K562 (cell line): Measurements from ENCODE around the gene ABITRAM. TPM values are rescaled to one million over a fixed set of nuclear protein-coding genes. Genes with fewer than 3 reads are reported as not detected.

Source experiments
- ATAC-seq: fragments of 200-7000 bp; cut with Tn5 transposase; 3 replicates; pipeline ENCODE4 v1.9.1; 2020; ENCODE audit warnings: moderate library complexity
- BruUV-seq: library from RNA; stranded (reverse); fragments of 400-500 nt; replicated peaks from 2 replicates; lab custom pipeline; 2021; lab: Mats Ljungman, UMichigan
- CTCF ChIA-PET: fragments of 300-600 bp; formaldehyde crosslinking; extraction: SDS; loops from one replicate; lab custom pipeline; 2021; ENCODE audit warnings: low intra/inter-chr PET ratio; lab: Yijun Ruan, JAX
- POLR2A ChIA-PET: fragments of 300-600, 350-650 bp; sonication (Branson Sonifier 250); formaldehyde crosslinking; extraction: SDS; loops from one replicate; lab custom pipeline; 2021; ENCODE audit warnings: antibody characterized with exemption, inconsistent platforms; lab: Yijun Ruan, JAX
- DNase-seq, 4 experiments: peaks; one replicate each; pipeline versions ENCODE4 v3.0.0 to v3.0.0-alpha.2; 2011 to 2018; ENCODE audit warnings: low spot score in 3 of 4, mixed read lengths in 3 of 4; ENCODE audit errors: extremely low read depth in 1 of 4
- FAIRE-seq: peaks from 2 replicates; lab custom pipeline; 2011; peaks lifted over from hg19 to GRCh38; lab: Jason Lieb, UNC
- H2AFZ ChIP-seq: 2 replicates; pipeline ENCODE4 v1.6.0; 2011; ENCODE audit warnings: low read depth, low read length, control low read depth, inconsistent platforms
- H3K27ac ChIP-seq: fragments of 200-600 bp; 3 replicates; pipeline ENCODE4 v1.8.0; 2011; ENCODE audit warnings: low read depth, mild to moderate bottlenecking, control low read depth, inconsistent platforms, low read length, moderate library complexity, mixed read lengths; ENCODE audit errors: extremely low read depth
- H3K27me3 ChIP-seq, 2 experiments: fragments of 300-600 bp in 1 of 2; 2 replicates in 1 of 2; 3 replicates in 1 of 2; pipeline versions ENCODE4 v1.6.0 to v1.8.0; 2011; ENCODE audit warnings: inconsistent platforms in 2 of 2, low read length in 2 of 2, mild to moderate bottlenecking in 1 of 2, mixed read lengths in 1 of 2, moderate library complexity in 1 of 2; ENCODE audit not compliant: control insufficient read depth in 2 of 2, insufficient read depth in 2 of 2
- H3K36me3 ChIP-seq: fragments of 300-600 bp; 3 replicates; pipeline ENCODE4 v1.8.0; 2011; ENCODE audit warnings: mild to moderate bottlenecking, low read length, inconsistent platforms; ENCODE audit not compliant: control insufficient read depth, insufficient read depth
- H3K4me1 ChIP-seq, 2 experiments: fragments of 200-600 bp in 1 of 2; replicated peaks in 1 of 2; 2 replicates in 1 of 2; 3 replicates in 1 of 2; pipeline versions ENCODE4 v1.5.1 to v1.8.0; 2011; ENCODE audit warnings: inconsistent platforms in 2 of 2, low read length in 2 of 2, mild to moderate bottlenecking in 1 of 2, mixed read lengths in 1 of 2, moderate library complexity in 1 of 2; ENCODE audit not compliant: control insufficient read depth in 2 of 2, insufficient read depth in 2 of 2
- H3K4me2 ChIP-seq: 2 replicates; pipeline ENCODE4 v1.6.1; 2011; ENCODE audit warnings: low read length, control low read depth, inconsistent platforms, mixed read lengths; ENCODE audit not compliant: insufficient read depth
- H3K4me3 ChIP-seq: fragments of 200-600 bp; sonication (generic), shearing (Covaris generic); 2 replicates; pipeline ENCODE4 v1.5.1; 2016; ENCODE audit warnings: control low read depth, inconsistent platforms
- H3K79me2 ChIP-seq: fragments of 200-600 bp; 3 replicates; pipeline ENCODE4 v1.8.0; 2011; ENCODE audit warnings: low read length, inconsistent platforms; ENCODE audit not compliant: control insufficient read depth, insufficient read depth
- H3K9ac ChIP-seq, 2 experiments: 2 replicates each; pipeline versions ENCODE4 v1.6.0 to v1.6.1; 2011; ENCODE audit warnings: low read depth in 2 of 2, low read length in 2 of 2, control low read depth in 1 of 2, inconsistent platforms in 1 of 2, mild to moderate bottlenecking in 1 of 2, mixed read lengths in 1 of 2; ENCODE audit not compliant: insufficient read depth in 1 of 2
- H3K9me1 ChIP-seq: one replicate; pipeline ENCODE4 v1.6.0; 2011; ENCODE audit warnings: inconsistent platforms, mild to moderate bottlenecking, low read length, moderate library complexity; ENCODE audit not compliant: control insufficient read depth, insufficient read depth
- H3K9me3 ChIP-seq: replicated peaks from 2 replicates; pipeline ENCODE4 v1.5.1; 2011; ENCODE audit warnings: low read depth, low read length, inconsistent platforms; ENCODE audit not compliant: control insufficient read depth, insufficient read depth
- H4K20me1 ChIP-seq: replicated peaks from 2 replicates; pipeline ENCODE4 v1.6.1; 2011; ENCODE audit warnings: low read length, inconsistent platforms, mixed read lengths; ENCODE audit not compliant: control insufficient read depth, insufficient read depth
- E2F1 ChIP-seq: sonication (generic); formaldehyde crosslinking; IDR thresholded peaks from 2 replicates; pipeline ENCODE4 v1.8.1; 2023; ENCODE audit warnings: mild to moderate bottlenecking, missing genetic modification reagents, moderate library complexity
- FOSL1 ChIP-seq: fragments of 200-800 bp; sonication (Bioruptor generic); conservative IDR thresholded peaks from 2 replicates; pipeline ENCODE4 v1.6.1; 2016; ENCODE audit warnings: missing genetic modification characterization, missing compliant biosample characterization
- IFI16 ChIP-seq: fragments of 250-450 bp; sonication (Bioruptor Pico); IDR thresholded peaks from 2 replicates; pipeline ENCODE4 v2.1.2; 2022; ENCODE audit warnings: mild to moderate bottlenecking, inconsistent platforms
- PHB ChIP-seq: fragments of 250-450 bp; sonication (Bioruptor Pico); IDR thresholded peaks from 2 replicates; pipeline ENCODE4 v1.5.0; 2021
- RAD21 ChIP-seq, 2 experiments: fragments of 250-450 bp in 1 of 2; fragments of 450-650 bp in 1 of 2; sonication (Bioruptor Pico) in 1 of 2; formaldehyde crosslinking in 1 of 2; IDR thresholded peaks in 1 of 2; conservative IDR thresholded peaks in 1 of 2; 2 replicates each; pipeline versions ENCODE4 v1.4.0 to v1.8.0; 2020 to 2022; ENCODE audit warnings: mild to moderate bottlenecking in 2 of 2, moderate library complexity in 1 of 2
- SMC3 ChIP-seq: conservative IDR thresholded peaks from 2 replicates; pipeline ENCODE4 v1.6.1; 2011; ENCODE audit warnings: low read depth, low read length, improper control_type of control experiment; ENCODE audit not compliant: insufficient read depth
- WHSC1 ChIP-seq: IDR thresholded peaks from one replicate; pipeline ENCODE4 v1.6.1; 2012; ENCODE audit warnings: low read length, control low read depth, inconsistent platforms
- ZNF766 ChIP-seq: fragments of 200-800 bp; sonication (Bioruptor generic); conservative IDR thresholded peaks from 2 replicates; pipeline ENCODE4 v1.6.1; 2016; ENCODE audit warnings: missing genetic modification characterization, missing compliant biosample characterization
- WGBS: fragments of 100-300 bp; shearing (Covaris generic); methylation state at CpG from one replicate; pipeline ENCODE4 v1.1.6; 2016; ENCODE audit warnings: low coverage, mixed read lengths; ENCODE audit not compliant: insufficient coverage; ENCODE audit errors: missing lambda C conversion rate; 5-methylcytosine and 5-hydroxymethylcytosine counted together
- in situ Hi-C: fragments of 300-500 bp; cut with MboI; formaldehyde crosslinking; loops from 4 replicates; pipeline ENCODE4 v1.15.0; 2018; ENCODE audit warnings: inconsistent platforms, mixed read lengths
- intact Hi-C: fragments of 100-400 bp; cut with micrococcal nuclease; formaldehyde crosslinking; loops from 2 replicates; pipeline ENCODE4 v1.14.2; 2022
- polyA plus RNA-seq, 8 experiments: library from polyadenylated mRNA; depleted of rRNA in 4 of 8; stranded (reverse) in 5 of 8; unstranded in 3 of 8; fragments of >200 nt; fragmentation: Nextera tagmentation in 2 of 8; fragmentation: Illumina TruSeq in 1 of 8; extraction: Ambion mirVana in 2 of 8; extraction: Trizol in 1 of 8; gene quantifications; 2 replicates each; pipeline versions ENCODE4 v1.2.1 to v1.2.3, GENCODE V29; 2011 to 2014; ENCODE audit warnings: inconsistent platforms in 1 of 8, missing spikeins in 1 of 8
- total RNA-seq, 7 experiments: library from RNA; depleted of rRNA in 6 of 7; stranded (reverse); fragments of >200 nt in 6 of 7; fragmentation: Illumina TruSeq in 2 of 7; extraction: Trizol in 2 of 7; gene quantifications; 2 replicates each; pipeline versions ENCODE4 v1.2.1 to v1.2.3, GENCODE V29; 2011 to 2021; ENCODE audit warnings: low replicate concordance in 1 of 7
- TF ChIP-seq, protein P1 (sequence below), 3 experiments: IDR thresholded peaks in 2 of 3; conservative IDR thresholded peaks in 1 of 3; 2 replicates each; pipeline ENCODE4 v1.5.1; 2011 to 2012; ENCODE audit warnings: low read length in 3 of 3, mild to moderate bottlenecking in 3 of 3, control low read depth in 2 of 3, improper control_type of control experiment in 1 of 3, inconsistent platforms in 1 of 3, low read depth in 1 of 3, mixed read lengths in 1 of 3, moderate library complexity in 1 of 3; ENCODE audit not compliant: insufficient read depth in 2 of 3

ABITRAM gene
- total and polyA plus RNA-seq, 9 of the 15 experiments (the other 6 are each of a cell fraction or from before 2014, with no cell fraction given) = 8.9 to 47.6 (median 28.4) TPM

DNA sequence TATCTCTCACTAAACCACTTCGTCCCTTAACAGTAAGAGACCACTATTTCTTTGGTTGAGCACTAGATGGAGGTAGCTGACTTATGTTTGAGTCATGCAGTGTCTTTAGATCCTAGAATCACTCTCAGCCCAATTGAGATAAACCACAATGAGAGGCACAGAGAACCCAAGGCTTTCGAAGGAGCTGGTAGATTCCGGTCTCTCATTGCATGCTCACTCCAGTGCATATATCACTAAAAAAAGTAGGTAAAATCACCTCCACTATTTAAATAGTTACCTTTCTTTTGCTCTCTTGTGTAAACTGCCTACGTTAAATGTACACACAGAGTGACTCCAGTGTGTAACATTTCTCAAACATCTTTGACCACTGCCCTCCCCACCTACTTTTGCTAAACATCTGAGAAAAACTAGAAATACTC is 44.5 kb upstream of the ABITRAM start:
- ChIA-PET POLR2A (interaction anchor here (0.9 to 1.9 kb wide), 3 partner anchors 9 to 23 kb away, joined by 3 to 8 read pairs (median 6); no protein-coding TSS in a partner anchor), CTCF (interaction anchor here (0.8 to 1.8 kb wide), 4 partner anchors 64 to 512 kb away, joined by 3 to 13 read pairs (median 4); partner anchors contain the start of gene EPB41L4B)
- Histone ChIP-seq H3K27me3 (no peaks in the 10 kb centered on the region), H3K9me3 (no peaks in the 10 kb centered on the region), H2AFZ (no peak overlapping the region), H3K27ac (no peak overlapping the region), H3K9ac (no peak overlapping the region), H3K4me3 (no peak overlapping the region), H3K4me1 (peaks cover 3 to 10% of the 10 kb centered on the region in 2 experiments; a peak in 1 of 5 replicates), H3K36me3 (peaks cover 77% of the 10 kb centered on the region), H4K20me1 (no peaks in the 10 kb centered on the region), H3K4me2 (no peak overlapping the region), H3K9me1 (no peaks in the 10 kb centered on the region), H3K79me2 (no peaks in the 10 kb centered on the region)
- in situ Hi-C loops (no loop called here), intact Hi-C loops (loop anchor here (5.0 to 10.0 kb wide), 3 partner anchors 63 to 435 kb away; partner anchors contain the start of gene EPB41L4B)
- WGBS = 89% methylated on average over 4 of the region's 4 CpGs
- ATAC-seq (peak; percentile 74), FAIRE-seq (no peak), DNase-seq (peak in 2 of 4 experiments; percentile 27 to 36)
- no TSS peak for BruUV-seq
- no peak for TF ChIP-seq WHSC1
- TF ChIP-seq PHB (CRISPR knock-in tag) = no peak
- TF ChIP-seq IFI16 (CRISPR knock-in tag) = no peak
- TF ChIP-seq ZNF766 (CRISPR knock-in tag) = 0 out of 2 replicates have a peak, but pooled peaks have one; percentile 30
- TF ChIP-seq SMC3 = peak; percentile 31; the same call in 1 of the 2 replicates
- peak; percentile 80 to 82 for TF ChIP-seq RAD21 (CRISPR knock-in tag; conservative IDR thresholded peaks at IDR 0.05 in 1 of 2, IDR thresholded peaks at IDR 0.05 in 1 of 2)
- TF ChIP-seq FOSL1 (tag) = 0 out of 2 replicates have a peak, but pooled peaks have one; percentile 13
- no peak for TF ChIP-seq E2F1 (CRISPR knock-in tag)
- TF ChIP-seq, protein P1, sequence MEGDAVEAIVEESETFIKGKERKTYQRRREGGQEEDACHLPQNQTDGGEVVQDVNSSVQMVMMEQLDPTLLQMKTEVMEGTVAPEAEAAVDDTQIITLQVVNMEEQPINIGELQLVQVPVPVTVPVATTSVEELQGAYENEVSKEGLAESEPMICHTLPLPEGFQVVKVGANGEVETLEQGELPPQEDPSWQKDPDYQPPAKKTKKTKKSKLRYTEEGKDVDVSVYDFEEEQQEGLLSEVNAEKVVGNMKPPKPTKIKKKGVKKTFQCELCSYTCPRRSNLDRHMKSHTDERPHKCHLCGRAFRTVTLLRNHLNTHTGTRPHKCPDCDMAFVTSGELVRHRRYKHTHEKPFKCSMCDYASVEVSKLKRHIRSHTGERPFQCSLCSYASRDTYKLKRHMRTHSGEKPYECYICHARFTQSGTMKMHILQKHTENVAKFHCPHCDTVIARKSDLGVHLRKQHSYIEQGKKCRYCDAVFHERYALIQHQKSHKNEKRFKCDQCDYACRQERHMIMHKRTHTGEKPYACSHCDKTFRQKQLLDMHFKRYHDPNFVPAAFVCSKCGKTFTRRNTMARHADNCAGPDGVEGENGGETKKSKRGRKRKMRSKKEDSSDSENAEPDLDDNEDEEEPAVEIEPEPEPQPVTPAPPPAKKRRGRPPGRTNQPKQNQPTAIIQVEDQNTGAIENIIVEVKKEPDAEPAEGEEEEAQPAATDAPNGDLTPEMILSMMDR (IDR thresholded peaks at IDR 0.05 in 2 of 3, conservative IDR thresholded peaks at IDR 0.05 in 1 of 3; ENCODE audit: insufficient read depth in 2 of 3, low read depth in 1 of 3, low read length in 3 of 3) = peak in 2 of 3 experiments; percentile 49 to 65; a peak in 4 of 6 replicates
